Stimulated activated CD4-positive, alpha-beta T cell treated with anti-CD3 and anti-CD28 coated beads, Interleukin-1b, Interleukin-23, amount 100 ng/mL, for 24 hours (primary cell): ENCODE results near the gene RGS10.

ENCODE experiments used
- DNase-seq, 4 experiments: peaks; one replicate each; pipeline ENCODE4 v3.0.0-alpha.2; 2020; ENCODE audit warnings: low read depth in 4 of 4, low spot score in 1 of 4

RGS10 gene

GRCh38 chr10:119520283-119520682 lies 22.2 kb downstream of the RGS10 start:
- no peak for DNase-seq

- DNase-seq = no peak
Measured at GRCh38 chr10:119518936-119519335, 23.6 kb downstream of the RGS10 start.

GRCh38 chr10:119518176-119518575 lies 24.3 kb downstream of the RGS10 start:
- no peak for DNase-seq

- DNase-seq = peak in 2 of 4 experiments; percentile 46 to 54
Measured at GRCh38 chr10:119517235-119518141, 25.0 kb downstream of the RGS10 start.

- DNase-seq = peak in 2 of 4 experiments; percentile 61 to 70
Measured at GRCh38 chr10:119516381-119517234, 25.9 kb downstream of the RGS10 start.

- DNase-seq = no peak
Measured at GRCh38 chr10:119515511-119516045, 26.9 kb downstream of the RGS10 start.

GRCh38 chr10:119514819-119515218 lies 27.7 kb downstream of the RGS10 start:
- DNase-seq = no peak

GRCh38 chr10:119511828-119512515 lies 30.5 kb downstream of the RGS10 start:
- DNase-seq = no peak

GRCh38 chr10:119509909-119510451 lies 32.5 kb downstream of the RGS10 start:
- no peak for DNase-seq

GRCh38 chr10:119507115-119507514 lies 35.4 kb downstream of the RGS10 start:
- DNase-seq = no peak

GRCh38 chr10:119505588-119506315 lies 36.8 kb downstream of the RGS10 start:
- DNase-seq = no peak

- DNase-seq = no peak
Measured at GRCh38 chr10:119505131-119505551, 37.4 kb downstream of the RGS10 start.

GRCh38 chr10:119504651-119505050 lies 37.9 kb downstream of the RGS10 start:
- no peak for DNase-seq

GRCh38 chr10:119503821-119504220 lies 38.7 kb downstream of the RGS10 start:
- no peak for DNase-seq

GRCh38 chr10:119502618-119503155 lies 39.8 kb downstream of the RGS10 start:
- DNase-seq = no peak

- peak in 3 of 4 experiments; percentile 38 to 63 (median 62) for DNase-seq
Measured at GRCh38 chr10:119502209-119502608, 40.3 kb downstream of the RGS10 start.

GRCh38 chr10:119501690-119502089 lies 40.8 kb downstream of the RGS10 start:
- no peak for DNase-seq

- DNase-seq = no peak
Measured at GRCh38 chr10:119500821-119501220, 41.7 kb downstream of the RGS10 start.

GRCh38 chr10:119500123-119500795 lies 42.3 kb downstream of the RGS10 start:
- DNase-seq = no peak
